H9 (cell line): ENCODE measurements around the gene TSPAN4. TPM values are rescaled to one million over a fixed set of nuclear protein-coding genes. Genes with fewer than 3 reads are reported as not detected.

ENCODE experiments used
- DNase-seq: peaks from one replicate; pipeline ENCODE4 v3.0.0-alpha.2; 2017
- H2AFZ ChIP-seq: one replicate; pipeline ENCODE4 v1.6.1; 2013; ENCODE audit warnings: mild to moderate bottlenecking, low read length, control low read depth, moderate library complexity
- H2AK5ac ChIP-seq: 2 replicates; pipeline ENCODE4 v1.6.1; 2013; ENCODE audit warnings: low read length, control low read depth, mixed read lengths; ENCODE audit not compliant: insufficient read length
- H2BK120ac ChIP-seq: one replicate; pipeline ENCODE4 v1.6.1; 2013; ENCODE audit warnings: low read depth, mild to moderate bottlenecking, low read length, control low read depth, inconsistent platforms; ENCODE audit not compliant: poor library complexity, severe bottlenecking
- H2BK12ac ChIP-seq: 2 replicates; pipeline ENCODE4 v1.6.1; 2013; ENCODE audit warnings: low read length, control low read depth, mixed read lengths, low read depth; ENCODE audit not compliant: insufficient read length
- H2BK15ac ChIP-seq: 2 replicates; pipeline ENCODE4 v1.6.1; 2013; ENCODE audit warnings: low read depth, low read length, control low read depth
- H2BK20ac ChIP-seq: one replicate; pipeline ENCODE4 v1.6.1; 2013; ENCODE audit warnings: low read depth, mild to moderate bottlenecking, low read length, control low read depth, inconsistent platforms; ENCODE audit not compliant: poor library complexity, severe bottlenecking
- H2BK5ac ChIP-seq: 2 replicates; pipeline ENCODE4 v1.6.1; 2013; ENCODE audit warnings: low read length, control low read depth, mixed read lengths; ENCODE audit not compliant: insufficient read length
- H3K14ac ChIP-seq: 2 replicates; pipeline ENCODE4 v1.6.1; 2013; ENCODE audit warnings: low read length, control low read depth; ENCODE audit not compliant: insufficient read depth
- H3K18ac ChIP-seq: 2 replicates; pipeline ENCODE4 v1.6.1; 2013; ENCODE audit warnings: low read depth, mild to moderate bottlenecking, mixed read lengths, low read length, control low read depth; ENCODE audit not compliant: insufficient read length
- H3K23ac ChIP-seq: 2 replicates; pipeline ENCODE4 v1.6.1; 2013; ENCODE audit warnings: low read length, control low read depth, mixed read lengths, low read depth; ENCODE audit not compliant: insufficient read length
- H3K23me2 ChIP-seq: 2 replicates; pipeline ENCODE4 v1.6.1; 2013; ENCODE audit warnings: low read depth, mild to moderate bottlenecking, mixed read lengths, low read length, control low read depth; ENCODE audit not compliant: insufficient read length, poor library complexity, severe bottlenecking
- H3K27ac ChIP-seq: 2 replicates; pipeline ENCODE4 v1.5.1; 2013; ENCODE audit warnings: low read length, control low read depth, mixed read lengths, low read depth; ENCODE audit not compliant: insufficient read length
- H3K27me3 ChIP-seq: 2 replicates; pipeline ENCODE4 v1.6.1; 2013; ENCODE audit warnings: low read length, control low read depth, inconsistent platforms; ENCODE audit not compliant: insufficient read depth
- H3K4ac ChIP-seq: 2 replicates; pipeline ENCODE4 v1.6.1; 2013; ENCODE audit warnings: low read depth, mild to moderate bottlenecking, control low read depth, inconsistent platforms, low read length, moderate library complexity
- H3K4me1 ChIP-seq: 2 replicates; pipeline ENCODE4 v1.6.1; 2013; ENCODE audit warnings: low read length, control low read depth, inconsistent platforms; ENCODE audit not compliant: insufficient read depth
- H3K4me2 ChIP-seq: 2 replicates; pipeline ENCODE4 v1.6.1; 2013; ENCODE audit warnings: low read length, control low read depth, mixed read lengths; ENCODE audit not compliant: insufficient read length, insufficient read depth
- H3K56ac ChIP-seq: 2 replicates; pipeline ENCODE4 v1.6.1; 2013; ENCODE audit warnings: low read depth, mild to moderate bottlenecking, mixed read lengths, low read length, control low read depth; ENCODE audit not compliant: insufficient read length
- H3K79me1 ChIP-seq: 2 replicates; pipeline ENCODE4 v1.6.1; 2013; ENCODE audit warnings: low read depth, mild to moderate bottlenecking, moderate library complexity, low read length, control low read depth, inconsistent platforms; ENCODE audit not compliant: insufficient read depth, poor library complexity, severe bottlenecking
- H3K79me2 ChIP-seq: 2 replicates; pipeline ENCODE4 v1.6.1; 2013; ENCODE audit warnings: low read length, control low read depth, inconsistent platforms; ENCODE audit not compliant: insufficient read depth
- H3K9ac ChIP-seq: 2 replicates; pipeline ENCODE4 v1.6.1; 2013; ENCODE audit warnings: low read length, control low read depth, mixed read lengths; ENCODE audit not compliant: insufficient read length; ENCODE audit errors: extremely low read depth
- H3K9me3 ChIP-seq: one replicate; pipeline ENCODE4 v1.6.1; 2013; ENCODE audit warnings: low read depth, low read length, inconsistent platforms; ENCODE audit not compliant: control insufficient read depth
- H3T11ph ChIP-seq: one replicate; pipeline ENCODE4 v1.6.1; 2013; ENCODE audit warnings: mild to moderate bottlenecking, low read length, control low read depth, inconsistent platforms
- H4K20me1 ChIP-seq: one replicate; pipeline ENCODE4 v1.6.1; 2013; ENCODE audit not compliant: control insufficient read depth, insufficient read length, insufficient read depth
- H4K5ac ChIP-seq: 2 replicates; pipeline ENCODE4 v1.6.1; 2013; ENCODE audit warnings: low read depth, mild to moderate bottlenecking, mixed read lengths, low read length, control low read depth; ENCODE audit not compliant: insufficient read length
- H4K8ac ChIP-seq: replicated peaks from 2 replicates; pipeline ENCODE4 v1.6.1; 2013; ENCODE audit warnings: low read length, control low read depth, mixed read lengths, low read depth; ENCODE audit not compliant: insufficient read length
- H4K91ac ChIP-seq: 2 replicates; pipeline ENCODE4 v1.6.1; 2013; ENCODE audit warnings: low read depth, mild to moderate bottlenecking, moderate library complexity, mixed read lengths, low read length, control low read depth; ENCODE audit not compliant: insufficient read length
- H3K27ac Mint-ChIP-seq, 3 experiments: 2 replicates in 2 of 3; 3 replicates in 1 of 3; pipeline ENCODE4 v1.8.0; 2020 to 2021; ENCODE audit warnings: mixed read lengths in 3 of 3, mild to moderate bottlenecking in 1 of 3, moderate library complexity in 1 of 3
- H3K27me3 Mint-ChIP-seq: 2 replicates; pipeline ENCODE4 v1.8.0; 2021; ENCODE audit warnings: low read depth, mild to moderate bottlenecking, moderate library complexity, mixed read lengths
- H3K36me3 Mint-ChIP-seq, 3 experiments: 2 replicates in 2 of 3; 3 replicates in 1 of 3; pipeline ENCODE4 v1.8.0; 2020 to 2021; ENCODE audit warnings: low read depth in 3 of 3, mixed read lengths in 3 of 3; ENCODE audit not compliant: insufficient read depth in 1 of 3
- H3K4me1 Mint-ChIP-seq, 2 experiments: 2 replicates each; pipeline ENCODE4 v1.8.0; 2020; ENCODE audit warnings: mixed read lengths in 2 of 2
- H3K4me3 Mint-ChIP-seq, 2 experiments: 2 replicates in 1 of 2; 3 replicates in 1 of 2; pipeline ENCODE4 v1.8.0; 2020 to 2021; ENCODE audit warnings: mild to moderate bottlenecking in 2 of 2, mixed read lengths in 2 of 2, moderate library complexity in 1 of 2
- H3K9me3 Mint-ChIP-seq, 2 experiments: 2 replicates in 1 of 2; 3 replicates in 1 of 2; pipeline ENCODE4 v1.8.0; 2020; ENCODE audit warnings: mild to moderate bottlenecking in 2 of 2, mixed read lengths in 2 of 2, moderate library complexity in 1 of 2
- CTCF ChIP-seq: fragments of 200-600 bp; sonication (generic); conservative IDR thresholded peaks from 3 replicates; pipeline ENCODE4 v1.8.0; 2021; ENCODE audit warnings: antibody characterized with exemption, mild to moderate bottlenecking
- WGBS: extraction: QIAGEN DNeasy Blood & Tissue Kit; methylation state at CpG from one replicate; pipeline ENCODE4 v1.1.7; 2013; ENCODE audit warnings: missing lambda C conversion rate, low lambda C conversion rate, mixed read lengths; ENCODE audit not compliant: insufficient read length; ENCODE audit errors: extremely low coverage; 5-methylcytosine and 5-hydroxymethylcytosine counted together
- total RNA-seq: library from RNA; stranded (reverse); gene quantifications from 2 replicates; pipeline ENCODE4 v1.2.1, GENCODE V29; 2021

The TSPAN4 gene
- total RNA-seq, 1 experiment from 2014 or later: 64.6 TPM

DNA sequence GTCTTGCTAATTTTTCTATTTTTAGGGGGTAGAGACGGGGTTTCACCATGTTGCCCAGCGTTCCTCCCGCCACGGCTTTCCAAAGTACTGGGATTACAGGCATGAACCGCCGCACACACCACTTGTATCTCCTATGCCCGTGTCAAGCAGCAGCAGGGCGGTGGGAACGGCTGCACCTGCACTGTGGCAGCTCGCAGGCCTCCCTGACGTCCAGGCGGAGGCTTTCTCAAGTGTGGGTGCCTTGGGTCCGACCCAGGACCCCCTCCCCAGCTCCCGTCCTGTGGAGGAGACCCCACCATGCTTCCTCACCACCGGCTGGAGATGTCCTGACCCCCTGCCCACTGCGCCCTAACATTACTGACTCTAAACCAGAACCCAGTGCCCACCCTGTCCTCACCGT, 25.7 kb downstream of the TSPAN4 start:
- Histone ChIP-seq H3T11ph (no peak overlapping the region), H2BK20ac (no peak overlapping the region), H3K9me3 (no peaks in the 10 kb centered on the region), H3K4ac (no peak overlapping the region), H2BK15ac (no peak overlapping the region), H3K79me2 (no peaks in the 10 kb centered on the region), H3K4me1 (no peaks in the 10 kb centered on the region), H2BK120ac (no peak overlapping the region), H3K18ac (no peak overlapping the region), H3K27me3 (no peaks in the 10 kb centered on the region), H3K9ac (no peak overlapping the region), H4K20me1 (no peaks in the 10 kb centered on the region), H3K27ac (no peak overlapping the region), H4K8ac (no peak overlapping the region), H2AFZ (no peak overlapping the region), H4K5ac (no peak overlapping the region), H4K91ac (no peak overlapping the region), H2BK12ac (no peak overlapping the region), H3K23me2 (no peaks in the 10 kb centered on the region), H2AK5ac (no peak overlapping the region), H3K4me2 (no peak overlapping the region), H3K23ac (no peak overlapping the region), H3K79me1 (no peaks in the 10 kb centered on the region), H3K56ac (no peak overlapping the region), H3K14ac (no peak overlapping the region; the same call in 1 of the 2 replicates), H2BK5ac (no peak overlapping the region)
- H3K36me3 Mint-ChIP-seq: peaks cover 5 to 25% (median 19%) of the 10 kb centered on the region in 3 experiments; a peak in 5 of 7 replicates
- H3K4me1 Mint-ChIP-seq: peaks cover 7 to 14% of the 10 kb centered on the region in 2 experiments
- H3K27ac Mint-ChIP-seq: peak overlapping the region in 1 of 3 experiments; percentile 24; a peak in 1 of 7 replicates
- WGBS: no CpG with 5 or more reads among the region's 17 CpGs
- H3K4me3 Mint-ChIP-seq: no peak overlapping the region
- TF ChIP-seq CTCF: no peak
- no peaks in the 10 kb centered on the region for H3K9me3 Mint-ChIP-seq
- no peak for DNase-seq
- peaks cover 3% of the 10 kb centered on the region; the same call in 1 of the 2 replicates for H3K27me3 Mint-ChIP-seq
